ENCODE results near the gene SLC2A4RG.

- TF ChIP-seq, protein P1, sequence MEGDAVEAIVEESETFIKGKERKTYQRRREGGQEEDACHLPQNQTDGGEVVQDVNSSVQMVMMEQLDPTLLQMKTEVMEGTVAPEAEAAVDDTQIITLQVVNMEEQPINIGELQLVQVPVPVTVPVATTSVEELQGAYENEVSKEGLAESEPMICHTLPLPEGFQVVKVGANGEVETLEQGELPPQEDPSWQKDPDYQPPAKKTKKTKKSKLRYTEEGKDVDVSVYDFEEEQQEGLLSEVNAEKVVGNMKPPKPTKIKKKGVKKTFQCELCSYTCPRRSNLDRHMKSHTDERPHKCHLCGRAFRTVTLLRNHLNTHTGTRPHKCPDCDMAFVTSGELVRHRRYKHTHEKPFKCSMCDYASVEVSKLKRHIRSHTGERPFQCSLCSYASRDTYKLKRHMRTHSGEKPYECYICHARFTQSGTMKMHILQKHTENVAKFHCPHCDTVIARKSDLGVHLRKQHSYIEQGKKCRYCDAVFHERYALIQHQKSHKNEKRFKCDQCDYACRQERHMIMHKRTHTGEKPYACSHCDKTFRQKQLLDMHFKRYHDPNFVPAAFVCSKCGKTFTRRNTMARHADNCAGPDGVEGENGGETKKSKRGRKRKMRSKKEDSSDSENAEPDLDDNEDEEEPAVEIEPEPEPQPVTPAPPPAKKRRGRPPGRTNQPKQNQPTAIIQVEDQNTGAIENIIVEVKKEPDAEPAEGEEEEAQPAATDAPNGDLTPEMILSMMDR (IDR thresholded peaks at IDR 0.05; ENCODE audit: extremely low read depth in 1 of 2, insufficient read depth in 1 of 2, low read depth in 1 of 2, low read length in 2 of 2): no peak
- no peak for TF ChIP-seq EZH2 (IDR thresholded peaks at IDR 0.05; ENCODE audit: borderline replicate concordance, low read depth, low read length, severe bottlenecking)
- TF ChIP-seq POLR2A (IDR thresholded peaks at IDR 0.05; ENCODE audit: low read depth, low read length): no peak
- TF ChIP-seq POLR2AphosphoS5 (IDR thresholded peaks at IDR 0.05; ENCODE audit: insufficient read depth, low read depth, low read length): no peak
- TF ChIP-seq FOS (IDR thresholded peaks at IDR 0.05; ENCODE audit: borderline replicate concordance, insufficient read depth, low read length): no peak
- no peak for TF ChIP-seq GATA2 (IDR thresholded peaks at IDR 0.05; ENCODE audit: insufficient read depth, insufficient read length, low read depth, low read length)
- no peak for TF ChIP-seq JUN (IDR thresholded peaks at IDR 0.05; ENCODE audit: borderline replicate concordance, insufficient read depth, insufficient read length, low read depth)
- TF ChIP-seq MAX (IDR thresholded peaks at IDR 0.05; ENCODE audit: insufficient read depth, insufficient read length): no peak
Measured at GRCh38 chr20:63767456-63767855, 27.9 kb downstream of the SLC2A4RG start.
